Middle frontal gyrus (tissue), 1 donor: ENCODE results near the gene IFNK.

Source experiments
- DNase-seq: peaks from one replicate; pipeline ENCODE4 v3.0.0-alpha.2; 2015; ENCODE audit warnings: low spot score; ENCODE audit errors: extremely low spot score

IFNK gene

DNA sequence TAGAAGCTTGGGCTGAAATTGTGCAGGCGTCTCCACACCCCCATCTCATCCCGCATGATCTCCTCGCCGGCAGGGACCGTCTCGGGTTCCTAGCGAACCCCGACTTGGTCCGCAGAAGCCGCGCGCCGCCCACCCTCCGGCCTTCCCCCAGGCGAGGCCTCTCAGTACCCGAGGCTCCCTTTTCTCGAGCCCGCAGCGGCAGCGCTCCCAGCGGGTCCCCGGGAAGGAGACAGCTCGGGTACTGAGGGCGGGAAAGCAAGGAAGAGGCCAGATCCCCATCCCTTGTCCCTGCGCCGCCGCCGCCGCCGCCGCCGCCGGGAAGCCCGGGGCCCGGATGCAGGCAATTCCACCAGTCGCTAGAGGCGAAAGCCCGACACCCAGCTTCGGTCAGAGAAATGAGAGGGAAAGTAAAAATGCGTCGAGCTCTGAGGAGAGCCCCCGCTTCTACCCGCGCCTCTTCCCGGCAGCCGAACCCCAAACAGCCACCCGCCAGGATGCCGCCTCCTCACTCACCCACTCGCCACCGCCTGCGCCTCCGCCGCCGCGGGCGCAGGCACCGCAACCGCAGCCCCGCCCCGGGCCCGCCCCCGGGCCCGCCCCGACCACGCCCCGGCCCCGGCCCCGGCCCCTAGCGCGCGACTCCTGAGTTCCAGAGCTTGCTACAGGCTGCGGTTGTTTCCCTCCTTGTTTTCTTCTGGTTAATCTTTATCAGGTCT lies 49.0 kb downstream of the IFNK start, which contains the start of gene C9orf72:
Gene C9orf72 (minus strand): TSS at position 564 of the 716 bp plus-strand sequence. CDS start 6,361 bp downstream, outside the sequence.
- peak; percentile 15 for DNase-seq

DNA sequence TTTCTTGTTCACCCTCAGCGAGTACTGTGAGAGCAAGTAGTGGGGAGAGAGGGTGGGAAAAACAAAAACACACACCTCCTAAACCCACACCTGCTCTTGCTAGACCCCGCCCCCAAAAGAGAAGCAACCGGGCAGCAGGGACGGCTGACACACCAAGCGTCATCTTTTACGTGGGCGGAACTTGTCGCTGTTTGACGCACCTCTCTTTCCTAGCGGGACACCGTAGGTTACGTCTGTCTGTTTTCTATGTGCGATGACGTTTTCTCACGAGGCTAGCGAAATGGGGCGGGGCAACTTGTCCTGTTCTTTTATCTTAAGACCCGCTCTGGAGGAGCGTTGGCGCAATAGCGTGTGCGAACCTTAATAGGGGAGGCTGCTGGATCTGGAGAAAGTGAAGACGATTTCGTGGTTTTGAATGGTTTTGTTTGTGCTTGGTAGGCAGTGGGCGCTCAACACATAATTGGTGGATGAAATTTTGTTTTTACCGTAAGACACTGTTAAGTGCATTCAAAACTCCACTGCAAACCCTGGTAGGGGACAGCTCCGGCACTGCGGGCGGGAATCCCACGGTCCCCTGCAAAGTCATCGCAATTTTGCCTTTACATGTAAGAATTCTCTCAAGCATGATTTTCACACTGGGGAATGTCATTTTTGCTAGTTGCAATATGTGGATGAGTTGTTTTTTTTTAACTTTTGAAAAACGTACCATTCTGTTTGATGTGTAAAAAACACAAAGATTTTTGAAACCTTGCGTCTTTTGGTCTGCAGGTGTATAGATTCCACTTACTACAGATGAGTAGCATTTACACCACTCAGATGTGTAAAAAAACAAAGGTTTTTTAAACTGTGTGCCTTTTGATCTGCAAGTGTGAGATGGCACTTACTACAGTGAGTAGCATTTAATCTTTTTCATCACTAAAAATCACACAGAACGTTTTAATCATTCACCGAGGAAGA lies 49.8 kb downstream of the IFNK start:
- DNase-seq: peak; percentile 96
